GM12878 (cell line): ENCODE measurements around the gene TBCK. TPM values are rescaled to one million over a fixed set of nuclear protein-coding genes. Genes with fewer than 3 reads are reported as not detected.

Experiments used
- ELK1 ChIP-seq: IDR thresholded peaks from 2 replicates; pipeline ENCODE4 v1.6.1; 2012; ENCODE audit warnings: low read depth, low read length, improper control_type of control experiment
- IRF4 ChIP-seq: IDR thresholded peaks from 2 replicates; pipeline ENCODE4 v1.6.1; 2011; ENCODE audit warnings: low read depth, low read length
- RAD51 ChIP-seq: fragments of 450-650 bp; IDR thresholded peaks from 2 replicates; pipeline ENCODE4 v1.6.1; 2016; ENCODE audit warnings: moderate library complexity, mild to moderate bottlenecking, inconsistent platforms
- polyA plus RNA-seq, 11 experiments: library from polyadenylated mRNA; depleted of rRNA in 4 of 11; unstranded in 6 of 11; stranded (reverse) in 5 of 11; fragments of >200 nt; fragmentation: Nextera tagmentation in 4 of 11; fragmentation: Illumina TruSeq in 1 of 11; extraction: Ambion mirVana in 4 of 11; extraction: Trizol in 1 of 11; gene quantifications; 1 replicate in 1 of 11; 2 replicates in 10 of 11; pipeline versions ENCODE4 v1.2.1 to v1.2.3, GENCODE V29; 2011 to 2016; ENCODE audit warnings: inconsistent platforms in 2 of 11, missing spikeins in 2 of 11, low read depth in 1 of 11
- total RNA-seq, 4 experiments: library from RNA; depleted of rRNA in 3 of 4; stranded (reverse); fragments of >200 nt in 3 of 4; fragmentation: Illumina TruSeq in 1 of 4; extraction: Trizol in 1 of 4; gene quantifications; 2 replicates each; pipeline versions ENCODE4 v1.2.1 to v1.2.3, GENCODE V29; 2013 to 2021
- TF ChIP-seq, protein P1 (sequence below): IDR thresholded peaks from 2 replicates; pipeline ENCODE4 v1.6.1; 2012; ENCODE audit warnings: improper control_type of control experiment, low read depth, low read length; ENCODE audit not compliant: insufficient replicate concordance
- TF ChIP-seq, protein P2 (sequence below): fragments of 450-650 bp; formaldehyde crosslinking; IDR thresholded peaks from 2 replicates; pipeline ENCODE4 v1.4.0; 2022; ENCODE audit warnings: mild to moderate bottlenecking, moderate library complexity

The TBCK gene
- total and polyA plus RNA-seq, 10 of the 15 experiments (the other 5 are each of a cell fraction or from before 2014, with no cell fraction given), result 4.1 to 30.3 (median 20.2) TPM

DNA sequence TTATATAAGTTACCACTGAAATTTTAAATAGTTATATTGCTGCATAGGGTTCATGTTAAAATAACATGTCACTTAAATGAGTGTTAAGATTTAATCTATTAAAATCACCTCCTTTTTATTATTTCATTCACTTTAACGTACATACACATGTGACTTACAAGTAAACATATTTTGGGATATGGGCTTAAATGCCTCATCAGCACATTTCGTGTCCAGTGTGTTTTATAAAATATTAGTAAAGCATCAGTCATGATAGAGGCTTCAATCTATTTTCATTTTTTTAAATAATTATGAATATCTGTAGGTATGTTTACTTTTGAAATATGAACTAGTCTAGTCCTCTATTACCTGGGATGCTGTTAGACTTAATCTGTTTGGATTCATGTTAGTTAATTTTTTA is 277.1 kb downstream of the TBCK start (continued):
- TF ChIP-seq ELK1 (no peak), RAD51 (no peak), IRF4 (no peak)
- TF ChIP-seq, protein P1, sequence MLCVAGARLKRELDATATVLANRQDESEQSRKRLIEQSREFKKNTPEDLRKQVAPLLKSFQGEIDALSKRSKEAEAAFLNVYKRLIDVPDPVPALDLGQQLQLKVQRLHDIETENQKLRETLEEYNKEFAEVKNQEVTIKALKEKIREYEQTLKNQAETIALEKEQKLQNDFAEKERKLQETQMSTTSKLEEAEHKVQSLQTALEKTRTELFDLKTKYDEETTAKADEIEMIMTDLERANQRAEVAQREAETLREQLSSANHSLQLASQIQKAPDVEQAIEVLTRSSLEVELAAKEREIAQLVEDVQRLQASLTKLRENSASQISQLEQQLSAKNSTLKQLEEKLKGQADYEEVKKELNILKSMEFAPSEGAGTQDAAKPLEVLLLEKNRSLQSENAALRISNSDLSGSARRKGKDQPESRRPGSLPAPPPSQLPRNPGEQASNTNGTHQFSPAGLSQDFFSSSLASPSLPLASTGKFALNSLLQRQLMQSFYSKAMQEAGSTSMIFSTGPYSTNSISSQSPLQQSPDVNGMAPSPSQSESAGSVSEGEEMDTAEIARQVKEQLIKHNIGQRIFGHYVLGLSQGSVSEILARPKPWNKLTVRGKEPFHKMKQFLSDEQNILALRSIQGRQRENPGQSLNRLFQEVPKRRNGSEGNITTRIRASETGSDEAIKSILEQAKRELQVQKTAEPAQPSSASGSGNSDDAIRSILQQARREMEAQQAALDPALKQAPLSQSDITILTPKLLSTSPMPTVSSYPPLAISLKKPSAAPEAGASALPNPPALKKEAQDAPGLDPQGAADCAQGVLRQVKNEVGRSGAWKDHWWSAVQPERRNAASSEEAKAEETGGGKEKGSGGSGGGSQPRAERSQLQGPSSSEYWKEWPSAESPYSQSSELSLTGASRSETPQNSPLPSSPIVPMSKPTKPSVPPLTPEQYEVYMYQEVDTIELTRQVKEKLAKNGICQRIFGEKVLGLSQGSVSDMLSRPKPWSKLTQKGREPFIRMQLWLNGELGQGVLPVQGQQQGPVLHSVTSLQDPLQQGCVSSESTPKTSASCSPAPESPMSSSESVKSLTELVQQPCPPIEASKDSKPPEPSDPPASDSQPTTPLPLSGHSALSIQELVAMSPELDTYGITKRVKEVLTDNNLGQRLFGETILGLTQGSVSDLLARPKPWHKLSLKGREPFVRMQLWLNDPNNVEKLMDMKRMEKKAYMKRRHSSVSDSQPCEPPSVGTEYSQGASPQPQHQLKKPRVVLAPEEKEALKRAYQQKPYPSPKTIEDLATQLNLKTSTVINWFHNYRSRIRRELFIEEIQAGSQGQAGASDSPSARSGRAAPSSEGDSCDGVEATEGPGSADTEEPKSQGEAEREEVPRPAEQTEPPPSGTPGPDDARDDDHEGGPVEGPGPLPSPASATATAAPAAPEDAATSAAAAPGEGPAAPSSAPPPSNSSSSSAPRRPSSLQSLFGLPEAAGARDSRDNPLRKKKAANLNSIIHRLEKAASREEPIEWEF, result no peak
- TF ChIP-seq, protein P2, sequence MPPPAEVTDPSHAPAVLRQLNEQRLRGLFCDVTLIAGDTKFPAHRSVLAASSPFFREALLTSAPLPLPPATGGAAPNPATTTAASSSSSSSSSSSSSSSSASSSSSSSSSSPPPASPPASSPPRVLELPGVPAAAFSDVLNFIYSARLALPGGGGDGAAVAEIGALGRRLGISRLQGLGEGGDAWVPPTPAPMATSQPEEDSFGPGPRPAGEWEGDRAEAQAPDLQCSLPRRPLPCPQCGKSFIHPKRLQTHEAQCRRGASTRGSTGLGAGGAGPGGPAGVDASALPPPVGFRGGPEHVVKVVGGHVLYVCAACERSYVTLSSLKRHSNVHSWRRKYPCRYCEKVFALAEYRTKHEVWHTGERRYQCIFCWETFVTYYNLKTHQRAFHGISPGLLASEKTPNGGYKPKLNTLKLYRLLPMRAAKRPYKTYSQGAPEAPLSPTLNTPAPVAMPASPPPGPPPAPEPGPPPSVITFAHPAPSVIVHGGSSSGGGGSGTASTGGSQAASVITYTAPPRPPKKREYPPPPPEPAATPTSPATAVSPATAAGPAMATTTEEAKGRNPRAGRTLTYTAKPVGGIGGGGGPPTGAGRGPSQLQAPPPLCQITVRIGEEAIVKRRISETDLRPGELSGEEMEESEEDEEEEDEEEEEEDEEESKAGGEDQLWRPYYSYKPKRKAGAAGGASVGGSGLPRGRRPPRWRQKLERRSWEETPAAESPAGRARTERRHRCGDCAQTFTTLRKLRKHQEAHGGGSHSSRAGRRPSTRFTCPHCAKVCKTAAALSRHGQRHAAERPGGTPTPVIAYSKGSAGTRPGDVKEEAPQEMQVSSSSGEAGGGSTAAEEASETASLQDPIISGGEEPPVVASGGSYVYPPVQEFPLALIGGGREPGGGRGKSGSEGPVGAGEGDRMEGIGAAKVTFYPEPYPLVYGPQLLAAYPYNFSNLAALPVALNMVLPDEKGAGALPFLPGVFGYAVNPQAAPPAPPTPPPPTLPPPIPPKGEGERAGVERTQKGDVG (CRISPR knock-in tag), result no peak
